ENCODE results near the gene SEC61A2. TPM values are rescaled to one million over a fixed set of nuclear protein-coding genes. Genes with fewer than 3 reads are reported as not detected.
"Not testable (repeated sequence)": the region's sequence is repeated elsewhere in the genome, so short reads cannot be mapped to it uniquely, and the experiment has no call there.

Gene SEC61A2
- total RNA-seq, 1 donor from 2014 or later: 14.3 TPM

- peaks cover 5% of the 10 kb centered on the region for H3K4me1 Mint-ChIP-seq (ENCODE audit: low read depth, unreplicated experiment)
- DNase-seq (ENCODE audit: low read depth): peak; percentile 85
- no peak overlapping the region for H3K4me3 Mint-ChIP-seq (ENCODE audit: unreplicated experiment)
Observed at GRCh38 chr10:12081879-12082557, 47.5 kb upstream of the SEC61A2 start.

GRCh38 chr10:12088919-12089318 is 40.6 kb upstream of the SEC61A2 start:
- Mint-ChIP-seq H3K36me3 (ENCODE audit: low read depth, unreplicated experiment) (peaks cover 23% of the 10 kb centered on the region), H3K9me3 (ENCODE audit: unreplicated experiment) (no peaks in the 10 kb centered on the region), H3K27me3 (ENCODE audit: low read depth, unreplicated experiment) (no peaks in the 10 kb centered on the region), H3K4me3 (ENCODE audit: unreplicated experiment) (no peak overlapping the region), H3K27ac (ENCODE audit: unreplicated experiment) (no peak overlapping the region), H3K4me1 (ENCODE audit: low read depth, unreplicated experiment) (no peaks in the 10 kb centered on the region)
- Histone ChIP-seq H3K79me2 (ENCODE audit: insufficient read depth, low read length) (no peaks in the 10 kb centered on the region), H3K9ac (ENCODE audit: low read length) (no peak overlapping the region), H3K4me3 (ENCODE audit: insufficient read depth, low read depth, low read length) (no peak overlapping the region), H2AFZ (ENCODE audit: low read depth, low read length) (no peak overlapping the region), H3K9me3 (ENCODE audit: insufficient read depth, low read depth, low read length) (no peaks in the 10 kb centered on the region), H3K4me2 (ENCODE audit: low read length) (no peak overlapping the region), H3K27me3 (ENCODE audit: insufficient read depth, low read length) (no peaks in the 10 kb centered on the region), H3K36me3 (ENCODE audit: insufficient read depth, low read length) (peaks cover 20% of the 10 kb centered on the region), H3K4me1 (ENCODE audit: insufficient read depth, low read length) (no peaks in the 10 kb centered on the region), H3K27ac (ENCODE audit: low read depth, low read length) (no peak overlapping the region), H4K20me1 (ENCODE audit: insufficient read depth, low read length) (no peaks in the 10 kb centered on the region)
- TF ChIP-seq CTCF (IDR thresholded peaks at IDR 0.05; ENCODE audit: insufficient read depth, low read depth, low read length): no peak
- TF ChIP-seq EZH2 (IDR thresholded peaks at IDR 0.05; ENCODE audit: insufficient read depth, low read length): no peak
- no peak for FAIRE-seq
- DNase-seq (ENCODE audit: low read depth): no peak

More at GRCh38 chr10:12081879-12082557, 47.5 kb upstream of the SEC61A2 start:
- H3K36me3 Mint-ChIP-seq (ENCODE audit: low read depth, unreplicated experiment): peaks cover 7% of the 10 kb centered on the region
- peak overlapping the region; percentile 36 for H3K9ac ChIP-seq (ENCODE audit: low read length)
- no peak overlapping the region for H2AFZ ChIP-seq (ENCODE audit: low read depth, low read length)
- peaks cover 9% of the 10 kb centered on the region for H3K4me1 ChIP-seq (ENCODE audit: insufficient read depth, low read length)
- no peaks in the 10 kb centered on the region for H3K9me3 Mint-ChIP-seq (ENCODE audit: unreplicated experiment)
- H3K4me2 ChIP-seq (ENCODE audit: low read length): peak overlapping the region; percentile 39
- peak overlapping the region; percentile 52 for H3K27ac ChIP-seq (ENCODE audit: low read depth, low read length)
- no peaks in the 10 kb centered on the region for H3K27me3 Mint-ChIP-seq (ENCODE audit: low read depth, unreplicated experiment)
- no peak for FAIRE-seq
- no peak overlapping the region for H3K4me3 ChIP-seq (ENCODE audit: insufficient read depth, low read depth, low read length)
- H3K9me3 ChIP-seq (ENCODE audit: insufficient read depth, low read depth, low read length): no peaks in the 10 kb centered on the region
- H3K79me2 ChIP-seq (ENCODE audit: insufficient read depth, low read length): no peaks in the 10 kb centered on the region
- no peaks in the 10 kb centered on the region for H3K27me3 ChIP-seq (ENCODE audit: insufficient read depth, low read length)
- TF ChIP-seq CTCF (IDR thresholded peaks at IDR 0.05; ENCODE audit: insufficient read depth, low read depth, low read length): no peak
- TF ChIP-seq EZH2 (IDR thresholded peaks at IDR 0.05; ENCODE audit: insufficient read depth, low read length): no peak
- H3K36me3 ChIP-seq (ENCODE audit: insufficient read depth, low read length): peaks cover 6% of the 10 kb centered on the region
- no peak overlapping the region for H3K27ac Mint-ChIP-seq (ENCODE audit: unreplicated experiment)
- no peaks in the 10 kb centered on the region for H4K20me1 ChIP-seq (ENCODE audit: insufficient read depth, low read length)

DNA sequence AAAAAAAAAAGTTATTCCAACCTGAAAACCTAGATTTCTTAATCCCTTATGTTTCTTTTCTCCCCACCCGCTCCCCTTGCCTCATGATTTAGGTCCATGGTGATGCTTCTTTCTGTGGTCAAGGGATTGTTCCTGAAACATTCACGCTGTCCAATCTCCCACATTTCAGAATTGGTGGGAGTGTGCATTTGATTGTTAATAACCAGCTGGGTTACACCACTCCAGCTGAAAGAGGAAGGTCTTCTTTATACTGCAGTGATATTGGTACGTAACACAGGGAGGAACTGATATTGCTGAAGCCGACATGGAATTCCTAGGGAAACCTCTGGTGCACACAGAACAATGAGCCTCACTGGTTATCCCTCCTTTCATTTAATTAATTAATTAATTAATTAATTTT is 38.1 kb upstream of the SEC61A2 start:
- Mint-ChIP-seq H3K27ac (ENCODE audit: unreplicated experiment) (no peak overlapping the region), H3K9me3 (ENCODE audit: unreplicated experiment) (no peaks in the 10 kb centered on the region), H3K4me3 (ENCODE audit: unreplicated experiment) (no peak overlapping the region), H3K4me1 (ENCODE audit: low read depth, unreplicated experiment) (no peaks in the 10 kb centered on the region), H3K36me3 (ENCODE audit: low read depth, unreplicated experiment) (peaks cover 24% of the 10 kb centered on the region), H3K27me3 (ENCODE audit: low read depth, unreplicated experiment) (no peaks in the 10 kb centered on the region)
- H3K79me2 ChIP-seq (ENCODE audit: insufficient read depth, low read length): no peaks in the 10 kb centered on the region
- no peak overlapping the region for H3K9ac ChIP-seq (ENCODE audit: low read length)
- DNase-seq (ENCODE audit: low read depth) (no peak), FAIRE-seq (no peak)
- no peaks in the 10 kb centered on the region for H3K4me1 ChIP-seq (ENCODE audit: insufficient read depth, low read length)
- no peaks in the 10 kb centered on the region for H3K27me3 ChIP-seq (ENCODE audit: insufficient read depth, low read length)
- H4K20me1 ChIP-seq (ENCODE audit: insufficient read depth, low read length): no peaks in the 10 kb centered on the region
- no peak overlapping the region for H3K4me2 ChIP-seq (ENCODE audit: low read length)
- H3K9me3 ChIP-seq (ENCODE audit: insufficient read depth, low read depth, low read length): no peaks in the 10 kb centered on the region
- TF ChIP-seq CTCF (IDR thresholded peaks at IDR 0.05; ENCODE audit: insufficient read depth, low read depth, low read length) (no peak), EZH2 (IDR thresholded peaks at IDR 0.05; ENCODE audit: insufficient read depth, low read length) (no peak)
- no peak overlapping the region for H3K4me3 ChIP-seq (ENCODE audit: insufficient read depth, low read depth, low read length)
- H2AFZ ChIP-seq (ENCODE audit: low read depth, low read length): no peak overlapping the region
- H3K36me3 ChIP-seq (ENCODE audit: insufficient read depth, low read length): peaks cover 20% of the 10 kb centered on the region
- H3K27ac ChIP-seq (ENCODE audit: low read depth, low read length): no peak overlapping the region

- DNase-seq (ENCODE audit: low read depth); H2AFZ ChIP-seq (ENCODE audit: low read depth, low read length); H3K27me3 ChIP-seq (ENCODE audit: insufficient read depth, low read length); H3K9ac ChIP-seq (ENCODE audit: low read length); H3K4me2 ChIP-seq (ENCODE audit: low read length); H3K4me3 Mint-ChIP-seq (ENCODE audit: unreplicated experiment); H3K27ac Mint-ChIP-seq (ENCODE audit: unreplicated experiment); H3K9me3 ChIP-seq (ENCODE audit: insufficient read depth, low read depth, low read length); H3K27me3 Mint-ChIP-seq (ENCODE audit: low read depth, unreplicated experiment); H3K4me1 ChIP-seq (ENCODE audit: insufficient read depth, low read length); H3K9me3 Mint-ChIP-seq (ENCODE audit: unreplicated experiment); H3K27ac ChIP-seq (ENCODE audit: low read depth, low read length); FAIRE-seq; H3K4me3 ChIP-seq (ENCODE audit: insufficient read depth, low read depth, low read length); H3K79me2 ChIP-seq (ENCODE audit: insufficient read depth, low read length); H4K20me1 ChIP-seq (ENCODE audit: insufficient read depth, low read length); H3K4me1 Mint-ChIP-seq (ENCODE audit: low read depth, unreplicated experiment): not testable (repeated sequence)
- peaks cover 11% of the 10 kb centered on the region for H3K36me3 ChIP-seq (ENCODE audit: insufficient read depth, low read length)
- peaks cover 17% of the 10 kb centered on the region for H3K36me3 Mint-ChIP-seq (ENCODE audit: low read depth, unreplicated experiment)
Observed at GRCh38 chr10:12097361-12097760, 32.1 kb upstream of the SEC61A2 start.
